Measurements from ENCODE around the gene PHLDA3.
"Not testable (repeated sequence)": the region's sequence is repeated elsewhere in the genome, so short reads cannot be mapped to it uniquely, and the experiment has no call there.

Gene PHLDA3

GRCh38 chr1:201480231-201481003 is 11.4 kb upstream of the PHLDA3 start (continued):
- 0 out of 2 replicates have a peak, but pooled peaks have one; percentile 19 for TF ChIP-seq ZFP69B (tag by site-specific recombination; IDR thresholded peaks at IDR 0.05)
- TF ChIP-seq ZSCAN23 (tag by site-specific recombination; IDR thresholded peaks at IDR 0.05), result no peak

GRCh38 chr1:201479201-201479730 is 10.3 kb upstream of the PHLDA3 start:
- H3K27ac ChIP-seq (ENCODE audit: extremely low read depth, low read depth, low read length), result no peak overlapping the region
- TF ChIP-seq KLF1 (tag by site-specific recombination; IDR thresholded peaks at IDR 0.05) (0 out of 2 replicates have a peak, but pooled peaks have one; percentile 25), ZNF626 (tag by site-specific recombination; IDR thresholded peaks at IDR 0.05) (no peak)
- no peaks in the 10 kb centered on the region for H3K9me3 ChIP-seq (ENCODE audit: control insufficient read depth, insufficient read depth, low read depth, low read length)
- CTCF ChIA-PET, result interaction anchor here (0.8 to 14.9 kb wide), 6 partner anchors 23 to 78 kb away, joined by 3 to 471 read pairs (median 16); no protein-coding TSS in a partner anchor
- H3K4me3 ChIP-seq (ENCODE audit: low read depth, low read length), result no peak overlapping the region
- POLR2A ChIA-PET, result interaction anchor here (3.3 kb wide), 1 partner anchor 10 kb away, joined by 24 read pairs; the partner anchor contains the start of gene PHLDA3
- no peaks in the 10 kb centered on the region for H3K4me1 ChIP-seq (ENCODE audit: control insufficient read depth, insufficient read depth, low read length)
- H3K36me3 ChIP-seq (ENCODE audit: control insufficient read depth in 2 of 2, insufficient read depth in 1 of 2, low read length in 2 of 2), result no peaks in the 10 kb centered on the region

GRCh38 chr1:201478666-201479065 is 9.7 kb upstream of the PHLDA3 start:
- H3K4me3 ChIP-seq (ENCODE audit: low read depth, low read length); POLR2A ChIA-PET; H3K9me3 ChIP-seq (ENCODE audit: control insufficient read depth, insufficient read depth, low read depth, low read length); H3K4me1 ChIP-seq (ENCODE audit: control insufficient read depth, insufficient read depth, low read length); H3K27ac ChIP-seq (ENCODE audit: extremely low read depth, low read depth, low read length); H3K36me3 ChIP-seq (ENCODE audit: control insufficient read depth in 2 of 2, insufficient read depth in 1 of 2, low read length in 2 of 2): not testable (repeated sequence)
- CTCF ChIA-PET, result interaction anchor here (1.2 to 14.9 kb wide), 3 partner anchors 24 to 35 kb away, joined by 6 to 471 read pairs (median 94); no protein-coding TSS in a partner anchor

- no peaks in the 10 kb centered on the region for H3K36me3 ChIP-seq (ENCODE audit: control insufficient read depth in 2 of 2, insufficient read depth in 1 of 2, low read length in 2 of 2)
- no peak overlapping the region for H3K27ac ChIP-seq (ENCODE audit: extremely low read depth, low read depth, low read length)
- H3K9me3 ChIP-seq (ENCODE audit: control insufficient read depth, insufficient read depth, low read depth, low read length), result no peaks in the 10 kb centered on the region
- CTCF ChIA-PET, result interaction anchor here (0.6 to 2.8 kb wide), 2 partner anchors 29 to 36 kb away, joined by 4 to 24 read pairs; no protein-coding TSS in a partner anchor
- H3K4me1 ChIP-seq (ENCODE audit: control insufficient read depth, insufficient read depth, low read length), result no peaks in the 10 kb centered on the region
- TF ChIP-seq FEZF1 (tag by site-specific recombination; IDR thresholded peaks at IDR 0.05) (0 out of 2 replicates have a peak, but pooled peaks have one; percentile 8), ZFHX2 (tag by site-specific recombination; conservative IDR thresholded peaks at IDR 0.05) (peak; percentile 94), ZBTB8A (tag by site-specific recombination; IDR thresholded peaks at IDR 0.05) (peak; percentile 66), ZNF24 (tag by site-specific recombination; IDR thresholded peaks at IDR 0.05) (no peak), ZNF138 (tag by site-specific recombination; IDR thresholded peaks at IDR 0.05; ENCODE audit: borderline replicate concordance) (no peak), EGR2 (tag by site-specific recombination; IDR thresholded peaks at IDR 0.05; ENCODE audit: low read depth) (peak; percentile 93), ZBTB20 (tag by site-specific recombination; IDR thresholded peaks at IDR 0.05) (peak; percentile 57), ZNF510 (tag by site-specific recombination; IDR thresholded peaks at IDR 0.05; ENCODE audit: insufficient replicate concordance) (no peak)
- POLR2A ChIA-PET, result no interaction called here
- H3K4me3 ChIP-seq (ENCODE audit: low read depth, low read length), result no peak overlapping the region
Measured at GRCh38 chr1:201476670-201477344, 7.8 kb upstream of the PHLDA3 start.

GRCh38 chr1:201475915-201476669 is 7.1 kb upstream of the PHLDA3 start:
- no peak overlapping the region for H3K27ac ChIP-seq (ENCODE audit: extremely low read depth, low read depth, low read length)
- POLR2A ChIA-PET, result no interaction called here
- no peak overlapping the region for H3K4me3 ChIP-seq (ENCODE audit: low read depth, low read length)
- no peaks in the 10 kb centered on the region for H3K36me3 ChIP-seq (ENCODE audit: control insufficient read depth in 2 of 2, insufficient read depth in 1 of 2, low read length in 2 of 2)
- TF ChIP-seq ZNF16 (tag by site-specific recombination; IDR thresholded peaks at IDR 0.05; ENCODE audit: low read depth) (no peak), ZIC2 (tag by site-specific recombination; IDR thresholded peaks at IDR 0.05) (no peak), SCRT2 (tag by site-specific recombination; IDR thresholded peaks at IDR 0.05) (peak; percentile 75), ZNF707 (tag by site-specific recombination; IDR thresholded peaks at IDR 0.05) (no peak), KLF7 (tag by site-specific recombination; IDR thresholded peaks at IDR 0.05; ENCODE audit: borderline replicate concordance) (no peak), ZNF354C (tag by site-specific recombination; IDR thresholded peaks at IDR 0.05; ENCODE audit: borderline replicate concordance, low read depth) (no peak), GLI2 (tag by site-specific recombination; IDR thresholded peaks at IDR 0.05; ENCODE audit: borderline replicate concordance, low read depth) (no peak)
- H3K4me1 ChIP-seq (ENCODE audit: control insufficient read depth, insufficient read depth, low read length), result no peaks in the 10 kb centered on the region
- CTCF ChIA-PET, result interaction anchor here (0.8 to 2.8 kb wide), 2 partner anchors 28 to 37 kb away, joined by 3 to 24 read pairs; no protein-coding TSS in a partner anchor
- H3K9me3 ChIP-seq (ENCODE audit: control insufficient read depth, insufficient read depth, low read depth, low read length), result no peaks in the 10 kb centered on the region
